Measurements from ENCODE around the gene CCDC38.

- TF ChIP-seq, protein P1, sequence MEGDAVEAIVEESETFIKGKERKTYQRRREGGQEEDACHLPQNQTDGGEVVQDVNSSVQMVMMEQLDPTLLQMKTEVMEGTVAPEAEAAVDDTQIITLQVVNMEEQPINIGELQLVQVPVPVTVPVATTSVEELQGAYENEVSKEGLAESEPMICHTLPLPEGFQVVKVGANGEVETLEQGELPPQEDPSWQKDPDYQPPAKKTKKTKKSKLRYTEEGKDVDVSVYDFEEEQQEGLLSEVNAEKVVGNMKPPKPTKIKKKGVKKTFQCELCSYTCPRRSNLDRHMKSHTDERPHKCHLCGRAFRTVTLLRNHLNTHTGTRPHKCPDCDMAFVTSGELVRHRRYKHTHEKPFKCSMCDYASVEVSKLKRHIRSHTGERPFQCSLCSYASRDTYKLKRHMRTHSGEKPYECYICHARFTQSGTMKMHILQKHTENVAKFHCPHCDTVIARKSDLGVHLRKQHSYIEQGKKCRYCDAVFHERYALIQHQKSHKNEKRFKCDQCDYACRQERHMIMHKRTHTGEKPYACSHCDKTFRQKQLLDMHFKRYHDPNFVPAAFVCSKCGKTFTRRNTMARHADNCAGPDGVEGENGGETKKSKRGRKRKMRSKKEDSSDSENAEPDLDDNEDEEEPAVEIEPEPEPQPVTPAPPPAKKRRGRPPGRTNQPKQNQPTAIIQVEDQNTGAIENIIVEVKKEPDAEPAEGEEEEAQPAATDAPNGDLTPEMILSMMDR (IDR thresholded peaks at IDR 0.05; ENCODE audit: low read depth, low read length, missing input control), result no peak
- TF ChIP-seq SP1 (IDR thresholded peaks at IDR 0.05) (no peak), MAX (IDR thresholded peaks at IDR 0.05) (no peak), ATF3 (IDR thresholded peaks at IDR 0.05) (no peak)
- TF ChIP-seq, protein P2, sequence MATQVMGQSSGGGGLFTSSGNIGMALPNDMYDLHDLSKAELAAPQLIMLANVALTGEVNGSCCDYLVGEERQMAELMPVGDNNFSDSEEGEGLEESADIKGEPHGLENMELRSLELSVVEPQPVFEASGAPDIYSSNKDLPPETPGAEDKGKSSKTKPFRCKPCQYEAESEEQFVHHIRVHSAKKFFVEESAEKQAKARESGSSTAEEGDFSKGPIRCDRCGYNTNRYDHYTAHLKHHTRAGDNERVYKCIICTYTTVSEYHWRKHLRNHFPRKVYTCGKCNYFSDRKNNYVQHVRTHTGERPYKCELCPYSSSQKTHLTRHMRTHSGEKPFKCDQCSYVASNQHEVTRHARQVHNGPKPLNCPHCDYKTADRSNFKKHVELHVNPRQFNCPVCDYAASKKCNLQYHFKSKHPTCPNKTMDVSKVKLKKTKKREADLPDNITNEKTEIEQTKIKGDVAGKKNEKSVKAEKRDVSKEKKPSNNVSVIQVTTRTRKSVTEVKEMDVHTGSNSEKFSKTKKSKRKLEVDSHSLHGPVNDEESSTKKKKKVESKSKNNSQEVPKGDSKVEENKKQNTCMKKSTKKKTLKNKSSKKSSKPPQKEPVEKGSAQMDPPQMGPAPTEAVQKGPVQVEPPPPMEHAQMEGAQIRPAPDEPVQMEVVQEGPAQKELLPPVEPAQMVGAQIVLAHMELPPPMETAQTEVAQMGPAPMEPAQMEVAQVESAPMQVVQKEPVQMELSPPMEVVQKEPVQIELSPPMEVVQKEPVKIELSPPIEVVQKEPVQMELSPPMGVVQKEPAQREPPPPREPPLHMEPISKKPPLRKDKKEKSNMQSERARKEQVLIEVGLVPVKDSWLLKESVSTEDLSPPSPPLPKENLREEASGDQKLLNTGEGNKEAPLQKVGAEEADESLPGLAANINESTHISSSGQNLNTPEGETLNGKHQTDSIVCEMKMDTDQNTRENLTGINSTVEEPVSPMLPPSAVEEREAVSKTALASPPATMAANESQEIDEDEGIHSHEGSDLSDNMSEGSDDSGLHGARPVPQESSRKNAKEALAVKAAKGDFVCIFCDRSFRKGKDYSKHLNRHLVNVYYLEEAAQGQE (IDR thresholded peaks at IDR 0.05), result no peak
Measured at GRCh38 chr12:95887311-95887710, 55.1 kb downstream of the CCDC38 start.
